H9 (cell line): Measurements from ENCODE around the gene ISCU. TPM values are rescaled to one million over a fixed set of nuclear protein-coding genes. Genes with fewer than 3 reads are reported as not detected.

ENCODE experiments used
- DNase-seq: peaks from one replicate; pipeline ENCODE4 v3.0.0-alpha.2; 2017
- H2AFZ ChIP-seq: one replicate; pipeline ENCODE4 v1.6.1; 2013; ENCODE audit warnings: mild to moderate bottlenecking, low read length, control low read depth, moderate library complexity
- H2AK5ac ChIP-seq: 2 replicates; pipeline ENCODE4 v1.6.1; 2013; ENCODE audit warnings: low read length, control low read depth, mixed read lengths; ENCODE audit not compliant: insufficient read length
- H2BK120ac ChIP-seq: one replicate; pipeline ENCODE4 v1.6.1; 2013; ENCODE audit warnings: low read depth, mild to moderate bottlenecking, low read length, control low read depth, inconsistent platforms; ENCODE audit not compliant: poor library complexity, severe bottlenecking
- H2BK12ac ChIP-seq: 2 replicates; pipeline ENCODE4 v1.6.1; 2013; ENCODE audit warnings: low read length, control low read depth, mixed read lengths, low read depth; ENCODE audit not compliant: insufficient read length
- H2BK15ac ChIP-seq: 2 replicates; pipeline ENCODE4 v1.6.1; 2013; ENCODE audit warnings: low read depth, low read length, control low read depth
- H2BK20ac ChIP-seq: one replicate; pipeline ENCODE4 v1.6.1; 2013; ENCODE audit warnings: low read depth, mild to moderate bottlenecking, low read length, control low read depth, inconsistent platforms; ENCODE audit not compliant: poor library complexity, severe bottlenecking
- H2BK5ac ChIP-seq: 2 replicates; pipeline ENCODE4 v1.6.1; 2013; ENCODE audit warnings: low read length, control low read depth, mixed read lengths; ENCODE audit not compliant: insufficient read length
- H3K14ac ChIP-seq: 2 replicates; pipeline ENCODE4 v1.6.1; 2013; ENCODE audit warnings: low read length, control low read depth; ENCODE audit not compliant: insufficient read depth
- H3K18ac ChIP-seq: 2 replicates; pipeline ENCODE4 v1.6.1; 2013; ENCODE audit warnings: low read depth, mild to moderate bottlenecking, mixed read lengths, low read length, control low read depth; ENCODE audit not compliant: insufficient read length
- H3K23ac ChIP-seq: 2 replicates; pipeline ENCODE4 v1.6.1; 2013; ENCODE audit warnings: low read length, control low read depth, mixed read lengths, low read depth; ENCODE audit not compliant: insufficient read length
- H3K23me2 ChIP-seq: 2 replicates; pipeline ENCODE4 v1.6.1; 2013; ENCODE audit warnings: low read depth, mild to moderate bottlenecking, mixed read lengths, low read length, control low read depth; ENCODE audit not compliant: insufficient read length, poor library complexity, severe bottlenecking
- H3K27ac ChIP-seq: 2 replicates; pipeline ENCODE4 v1.5.1; 2013; ENCODE audit warnings: low read length, control low read depth, mixed read lengths, low read depth; ENCODE audit not compliant: insufficient read length
- H3K27me3 ChIP-seq: 2 replicates; pipeline ENCODE4 v1.6.1; 2013; ENCODE audit warnings: low read length, control low read depth, inconsistent platforms; ENCODE audit not compliant: insufficient read depth
- H3K4ac ChIP-seq: 2 replicates; pipeline ENCODE4 v1.6.1; 2013; ENCODE audit warnings: low read depth, mild to moderate bottlenecking, control low read depth, inconsistent platforms, low read length, moderate library complexity
- H3K4me1 ChIP-seq: 2 replicates; pipeline ENCODE4 v1.6.1; 2013; ENCODE audit warnings: low read length, control low read depth, inconsistent platforms; ENCODE audit not compliant: insufficient read depth
- H3K4me2 ChIP-seq: 2 replicates; pipeline ENCODE4 v1.6.1; 2013; ENCODE audit warnings: low read length, control low read depth, mixed read lengths; ENCODE audit not compliant: insufficient read length, insufficient read depth
- H3K56ac ChIP-seq: 2 replicates; pipeline ENCODE4 v1.6.1; 2013; ENCODE audit warnings: low read depth, mild to moderate bottlenecking, mixed read lengths, low read length, control low read depth; ENCODE audit not compliant: insufficient read length
- H3K79me1 ChIP-seq: 2 replicates; pipeline ENCODE4 v1.6.1; 2013; ENCODE audit warnings: low read depth, mild to moderate bottlenecking, moderate library complexity, low read length, control low read depth, inconsistent platforms; ENCODE audit not compliant: insufficient read depth, poor library complexity, severe bottlenecking
- H3K79me2 ChIP-seq: 2 replicates; pipeline ENCODE4 v1.6.1; 2013; ENCODE audit warnings: low read length, control low read depth, inconsistent platforms; ENCODE audit not compliant: insufficient read depth
- H3K9ac ChIP-seq: 2 replicates; pipeline ENCODE4 v1.6.1; 2013; ENCODE audit warnings: low read length, control low read depth, mixed read lengths; ENCODE audit not compliant: insufficient read length; ENCODE audit errors: extremely low read depth
- H3K9me3 ChIP-seq: one replicate; pipeline ENCODE4 v1.6.1; 2013; ENCODE audit warnings: low read depth, low read length, inconsistent platforms; ENCODE audit not compliant: control insufficient read depth
- H3T11ph ChIP-seq: one replicate; pipeline ENCODE4 v1.6.1; 2013; ENCODE audit warnings: mild to moderate bottlenecking, low read length, control low read depth, inconsistent platforms
- H4K20me1 ChIP-seq: one replicate; pipeline ENCODE4 v1.6.1; 2013; ENCODE audit not compliant: control insufficient read depth, insufficient read length, insufficient read depth
- H4K5ac ChIP-seq: 2 replicates; pipeline ENCODE4 v1.6.1; 2013; ENCODE audit warnings: low read depth, mild to moderate bottlenecking, mixed read lengths, low read length, control low read depth; ENCODE audit not compliant: insufficient read length
- H4K8ac ChIP-seq: replicated peaks from 2 replicates; pipeline ENCODE4 v1.6.1; 2013; ENCODE audit warnings: low read length, control low read depth, mixed read lengths, low read depth; ENCODE audit not compliant: insufficient read length
- H4K91ac ChIP-seq: 2 replicates; pipeline ENCODE4 v1.6.1; 2013; ENCODE audit warnings: low read depth, mild to moderate bottlenecking, moderate library complexity, mixed read lengths, low read length, control low read depth; ENCODE audit not compliant: insufficient read length
- H3K27ac Mint-ChIP-seq, 3 experiments: 2 replicates in 2 of 3; 3 replicates in 1 of 3; pipeline ENCODE4 v1.8.0; 2020 to 2021; ENCODE audit warnings: mixed read lengths in 3 of 3, mild to moderate bottlenecking in 1 of 3, moderate library complexity in 1 of 3
- H3K27me3 Mint-ChIP-seq: 2 replicates; pipeline ENCODE4 v1.8.0; 2021; ENCODE audit warnings: low read depth, mild to moderate bottlenecking, moderate library complexity, mixed read lengths
- H3K36me3 Mint-ChIP-seq, 3 experiments: 2 replicates in 2 of 3; 3 replicates in 1 of 3; pipeline ENCODE4 v1.8.0; 2020 to 2021; ENCODE audit warnings: low read depth in 3 of 3, mixed read lengths in 3 of 3; ENCODE audit not compliant: insufficient read depth in 1 of 3
- H3K4me1 Mint-ChIP-seq, 2 experiments: 2 replicates each; pipeline ENCODE4 v1.8.0; 2020; ENCODE audit warnings: mixed read lengths in 2 of 2
- H3K4me3 Mint-ChIP-seq, 2 experiments: 2 replicates in 1 of 2; 3 replicates in 1 of 2; pipeline ENCODE4 v1.8.0; 2020 to 2021; ENCODE audit warnings: mild to moderate bottlenecking in 2 of 2, mixed read lengths in 2 of 2, moderate library complexity in 1 of 2
- H3K9me3 Mint-ChIP-seq, 2 experiments: 2 replicates in 1 of 2; 3 replicates in 1 of 2; pipeline ENCODE4 v1.8.0; 2020; ENCODE audit warnings: mild to moderate bottlenecking in 2 of 2, mixed read lengths in 2 of 2, moderate library complexity in 1 of 2
- whole genome bisulfite sequencing: extraction: QIAGEN DNeasy Blood & Tissue Kit; methylation state at CpG from one replicate; pipeline ENCODE4 v1.1.7; 2013; ENCODE audit warnings: missing lambda C conversion rate, low lambda C conversion rate, mixed read lengths; ENCODE audit not compliant: insufficient read length; ENCODE audit errors: extremely low coverage; 5-methylcytosine and 5-hydroxymethylcytosine counted together
- total RNA-seq: library from RNA; stranded (reverse); gene quantifications from 2 replicates; pipeline ENCODE4 v1.2.1, GENCODE V29; 2021
- TF ChIP-seq, protein P1 (sequence below): fragments of 200-600 bp; sonication (generic); conservative IDR thresholded peaks from 3 replicates; pipeline ENCODE4 v1.8.0; 2021; ENCODE audit warnings: antibody characterized with exemption, mild to moderate bottlenecking

The ISCU gene
- total RNA-seq, 1 experiment from 2014 or later, result 64.9 TPM

DNA sequence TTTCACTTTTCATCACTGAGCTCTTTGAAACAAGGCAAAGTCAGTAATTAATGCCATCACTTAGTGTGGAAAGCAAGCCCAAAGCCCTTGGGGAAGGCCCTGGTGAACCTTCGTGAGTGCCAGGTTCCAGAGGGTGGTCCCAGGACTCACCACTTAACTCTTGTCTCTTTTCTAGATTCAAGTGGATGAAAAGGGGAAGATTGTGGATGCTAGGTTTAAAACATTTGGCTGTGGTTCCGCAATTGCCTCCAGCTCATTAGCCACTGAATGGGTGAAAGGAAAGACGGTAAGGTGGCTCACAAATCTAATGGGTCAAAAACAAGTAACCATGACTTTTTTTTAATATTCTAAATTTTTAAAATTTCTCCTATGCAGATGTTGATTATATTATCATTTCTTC lies 2.8 kb downstream of the ISCU start:
- Histone ChIP-seq H2AK5ac (no peak overlapping the region), H4K8ac (no peak overlapping the region), H3T11ph (no peak overlapping the region), H3K23me2 (peaks cover 17% of the 10 kb centered on the region), H2BK5ac (no peak overlapping the region), H2BK12ac (no peak overlapping the region), H2BK20ac (no peak overlapping the region), H3K4me1 (no peaks in the 10 kb centered on the region), H3K27ac (no peak overlapping the region), H3K56ac (no peak overlapping the region), H3K18ac (no peak overlapping the region), H4K5ac (no peak overlapping the region), H3K23ac (no peak overlapping the region), H3K79me1 (no peaks in the 10 kb centered on the region), H3K14ac (no peak overlapping the region), H3K9ac (no peak overlapping the region), H4K91ac (no peak overlapping the region), H3K79me2 (peaks cover 8% of the 10 kb centered on the region), H3K4ac (no peak overlapping the region), H3K9me3 (no peaks in the 10 kb centered on the region), H2BK15ac (no peak overlapping the region), H3K4me2 (no peak overlapping the region), H4K20me1 (no peaks in the 10 kb centered on the region), H2AFZ (no peak overlapping the region), H3K27me3 (no peaks in the 10 kb centered on the region), H2BK120ac (no peak overlapping the region)
- WGBS, result no CpG with 5 or more reads among the region's 3 CpGs
- no peak overlapping the region for H3K4me3 Mint-ChIP-seq
- no peaks in the 10 kb centered on the region for H3K27me3 Mint-ChIP-seq
- H3K36me3 Mint-ChIP-seq, result peaks cover 19 to 59% (median 56%) of the 10 kb centered on the region in 3 experiments; a peak in 6 of 7 replicates
- H3K9me3 Mint-ChIP-seq, result peaks cover 0 to 3% of the 10 kb centered on the region in 2 experiments; a peak in 2 of 5 replicates
- peaks cover 10 to 11% of the 10 kb centered on the region in 2 experiments; a peak in 3 of 4 replicates for H3K4me1 Mint-ChIP-seq
- DNase-seq, result no peak
- TF ChIP-seq, protein P1, sequence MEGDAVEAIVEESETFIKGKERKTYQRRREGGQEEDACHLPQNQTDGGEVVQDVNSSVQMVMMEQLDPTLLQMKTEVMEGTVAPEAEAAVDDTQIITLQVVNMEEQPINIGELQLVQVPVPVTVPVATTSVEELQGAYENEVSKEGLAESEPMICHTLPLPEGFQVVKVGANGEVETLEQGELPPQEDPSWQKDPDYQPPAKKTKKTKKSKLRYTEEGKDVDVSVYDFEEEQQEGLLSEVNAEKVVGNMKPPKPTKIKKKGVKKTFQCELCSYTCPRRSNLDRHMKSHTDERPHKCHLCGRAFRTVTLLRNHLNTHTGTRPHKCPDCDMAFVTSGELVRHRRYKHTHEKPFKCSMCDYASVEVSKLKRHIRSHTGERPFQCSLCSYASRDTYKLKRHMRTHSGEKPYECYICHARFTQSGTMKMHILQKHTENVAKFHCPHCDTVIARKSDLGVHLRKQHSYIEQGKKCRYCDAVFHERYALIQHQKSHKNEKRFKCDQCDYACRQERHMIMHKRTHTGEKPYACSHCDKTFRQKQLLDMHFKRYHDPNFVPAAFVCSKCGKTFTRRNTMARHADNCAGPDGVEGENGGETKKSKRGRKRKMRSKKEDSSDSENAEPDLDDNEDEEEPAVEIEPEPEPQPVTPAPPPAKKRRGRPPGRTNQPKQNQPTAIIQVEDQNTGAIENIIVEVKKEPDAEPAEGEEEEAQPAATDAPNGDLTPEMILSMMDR, result no peak
- no peak overlapping the region for H3K27ac Mint-ChIP-seq
